COLO668 (cell line): ENCODE measurements around the gene RHBG.

ENCODE experiments used
- DNase-seq: peaks from one replicate; lab custom pipeline; 2025; ENCODE audit not compliant: unreplicated experiment; lab: John Stamatoyannopoulos, UW

The RHBG gene

GRCh38 chr1:156423422-156424352 is 54.7 kb downstream of the RHBG start:
- no peak for DNase-seq

- DNase-seq, result no peak
Observed at GRCh38 chr1:156424806-156425432, 55.9 kb downstream of the RHBG start.

GRCh38 chr1:156425943-156426342 is 56.9 kb downstream of the RHBG start:
- no peak for DNase-seq

GRCh38 chr1:156427957-156428356 is 58.9 kb downstream of the RHBG start:
- DNase-seq, result no peak

GRCh38 chr1:156428746-156429288 is 59.8 kb downstream of the RHBG start:
- no peak for DNase-seq

GRCh38 chr1:156429313-156430060 is 60.5 kb downstream of the RHBG start:
- DNase-seq, result no peak

GRCh38 chr1:156430303-156430702 is 61.3 kb downstream of the RHBG start:
- DNase-seq, result no peak

GRCh38 chr1:156430866-156431265 is 61.9 kb downstream of the RHBG start:
- DNase-seq, result no peak

GRCh38 chr1:156431366-156431765 is 62.4 kb downstream of the RHBG start:
- DNase-seq, result no peak

- no peak for DNase-seq
Observed at GRCh38 chr1:156431769-156432668, 63.0 kb downstream of the RHBG start.

GRCh38 chr1:156432669-156433018 is 63.6 kb downstream of the RHBG start:
- no peak for DNase-seq

- DNase-seq, result no peak
Observed at GRCh38 chr1:156433032-156433431, 64.0 kb downstream of the RHBG start.

- no peak for DNase-seq
Observed at GRCh38 chr1:156433602-156434001, 64.6 kb downstream of the RHBG start.
